Subcutaneous adipose tissue (tissue), 4 donors: Measurements from ENCODE around the gene EFCAB6. TPM values are rescaled to one million over a fixed set of nuclear protein-coding genes. Genes with fewer than 3 reads are reported as not detected.

ENCODE experiments used
- total RNA-seq, 4 donors: library from RNA; depleted of rRNA; stranded (reverse); fragments of >200 nt; gene quantifications; one replicate each; pipeline ENCODE4 v1.1.0, GENCODE V29; 2016
- TF ChIP-seq, protein P1 (sequence below): fragments of 450-650 bp; IDR thresholded peaks from one replicate; pipeline ENCODE4 v1.5.1; 2016; ENCODE audit warnings: low read depth, mild to moderate bottlenecking, control low read depth, antibody characterized with exemption, moderate library complexity

Gene EFCAB6
- total RNA-seq, 4 donors from 2014 or later, result 2.1 to 4.0 (median 2.4) TPM

DNA sequence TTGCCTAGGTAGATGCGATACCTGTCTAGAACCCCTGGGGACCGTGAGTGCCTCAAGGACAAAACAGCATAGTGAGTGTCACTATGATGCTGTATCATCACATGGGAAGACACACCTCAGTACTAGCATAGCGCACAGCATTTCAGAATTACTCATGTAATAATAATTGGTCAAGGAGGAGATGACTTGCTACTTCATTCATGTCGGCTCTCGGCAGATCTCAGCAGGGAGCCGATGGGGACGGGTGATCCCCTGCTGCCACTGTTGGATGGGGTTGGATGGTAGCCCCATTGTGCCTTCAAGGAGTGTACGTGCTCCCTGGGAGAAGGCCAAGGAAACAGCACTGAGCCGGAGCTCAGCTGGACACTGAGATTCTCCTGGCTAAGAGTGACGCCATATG, 186.9 kb downstream of the EFCAB6 start:
- TF ChIP-seq, protein P1, sequence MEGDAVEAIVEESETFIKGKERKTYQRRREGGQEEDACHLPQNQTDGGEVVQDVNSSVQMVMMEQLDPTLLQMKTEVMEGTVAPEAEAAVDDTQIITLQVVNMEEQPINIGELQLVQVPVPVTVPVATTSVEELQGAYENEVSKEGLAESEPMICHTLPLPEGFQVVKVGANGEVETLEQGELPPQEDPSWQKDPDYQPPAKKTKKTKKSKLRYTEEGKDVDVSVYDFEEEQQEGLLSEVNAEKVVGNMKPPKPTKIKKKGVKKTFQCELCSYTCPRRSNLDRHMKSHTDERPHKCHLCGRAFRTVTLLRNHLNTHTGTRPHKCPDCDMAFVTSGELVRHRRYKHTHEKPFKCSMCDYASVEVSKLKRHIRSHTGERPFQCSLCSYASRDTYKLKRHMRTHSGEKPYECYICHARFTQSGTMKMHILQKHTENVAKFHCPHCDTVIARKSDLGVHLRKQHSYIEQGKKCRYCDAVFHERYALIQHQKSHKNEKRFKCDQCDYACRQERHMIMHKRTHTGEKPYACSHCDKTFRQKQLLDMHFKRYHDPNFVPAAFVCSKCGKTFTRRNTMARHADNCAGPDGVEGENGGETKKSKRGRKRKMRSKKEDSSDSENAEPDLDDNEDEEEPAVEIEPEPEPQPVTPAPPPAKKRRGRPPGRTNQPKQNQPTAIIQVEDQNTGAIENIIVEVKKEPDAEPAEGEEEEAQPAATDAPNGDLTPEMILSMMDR, result no peak

- TF ChIP-seq, protein P1, result no peak
Measured at GRCh38 chr22:43624144-43624998, 187.7 kb downstream of the EFCAB6 start.

DNA sequence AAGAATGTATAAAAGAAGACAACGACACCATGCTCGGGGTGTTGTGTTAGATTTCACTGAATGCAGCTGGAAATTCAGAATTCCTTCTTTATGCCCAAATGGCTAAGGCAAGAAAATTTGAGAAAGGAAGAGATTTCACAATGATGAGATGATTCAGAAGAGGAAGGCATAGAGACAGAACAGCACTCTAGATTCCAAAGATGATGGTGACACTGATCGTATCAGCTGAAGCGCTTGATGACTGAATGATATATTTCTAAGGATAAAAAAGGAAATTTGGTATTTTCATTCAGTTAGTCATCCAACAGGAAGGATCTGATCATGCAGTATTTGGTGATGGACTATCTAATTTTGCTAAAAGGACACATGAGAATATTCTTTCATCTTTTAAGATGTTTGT, 189.2 kb downstream of the EFCAB6 start:
- TF ChIP-seq, protein P1, result no peak

DNA sequence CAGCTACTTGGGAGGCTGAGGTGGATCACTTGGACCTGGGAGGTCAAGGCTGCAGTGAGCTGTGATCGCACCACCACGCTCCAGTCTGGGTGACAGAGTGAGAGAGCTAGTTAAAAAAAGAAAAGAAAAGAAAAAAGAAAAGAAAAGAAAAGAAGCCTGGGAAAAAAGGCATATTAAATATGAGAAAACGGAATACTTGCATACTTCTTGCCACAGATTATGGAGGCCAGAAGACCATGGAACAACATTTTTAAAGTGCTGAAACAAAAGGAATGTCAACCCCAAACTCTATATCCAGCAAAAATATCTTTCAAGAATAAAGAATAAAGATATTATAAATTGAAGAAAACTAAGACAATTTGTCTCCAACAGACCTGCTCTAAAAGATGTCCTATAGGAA, 191.9 kb downstream of the EFCAB6 start:
- TF ChIP-seq, protein P1, result no peak

DNA sequence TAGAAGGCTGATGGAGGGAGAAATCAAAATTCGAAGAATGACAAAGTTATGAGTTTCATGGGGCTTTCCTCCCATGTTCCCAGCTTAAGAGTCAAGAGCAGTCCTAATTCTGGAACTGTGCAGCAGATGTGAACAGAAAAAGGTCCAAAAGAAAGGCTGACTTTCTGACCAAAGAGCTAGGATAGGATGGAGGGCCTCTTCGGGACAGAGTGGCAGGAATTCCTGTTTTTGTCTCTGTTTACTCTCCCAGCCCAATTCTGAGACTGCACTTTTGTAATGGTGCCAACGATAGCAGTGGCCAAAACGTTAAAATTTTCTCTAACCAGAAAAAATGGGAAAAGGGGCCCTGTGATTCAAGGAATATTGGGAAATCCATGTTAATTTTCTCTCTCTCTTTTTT, 193.6 kb downstream of the EFCAB6 start:
- TF ChIP-seq, protein P1, result no peak

GRCh38 chr22:43616645-43617044, 195.5 kb downstream of the EFCAB6 start:
- TF ChIP-seq, protein P1, result no peak

GRCh38 chr22:43600265-43600664, 211.8 kb downstream of the EFCAB6 start:
- TF ChIP-seq, protein P1, result no peak
